Activated CD8-positive, alpha-beta memory T cell treated with anti-CD3 and anti-CD28 coated beads for 48 hours (primary cell): ENCODE results near the gene KLC4.
"Not testable (repeated sequence)": the region's sequence is repeated elsewhere in the genome, so short reads cannot be mapped to it uniquely, and the experiment has no call there.

ENCODE experiments used
- DNase-seq, 3 experiments: peaks; one replicate each; pipeline ENCODE4 v3.0.0-alpha.2; 2020; ENCODE audit warnings: low read depth in 2 of 3, low spot score in 2 of 3

Gene KLC4

DNA sequence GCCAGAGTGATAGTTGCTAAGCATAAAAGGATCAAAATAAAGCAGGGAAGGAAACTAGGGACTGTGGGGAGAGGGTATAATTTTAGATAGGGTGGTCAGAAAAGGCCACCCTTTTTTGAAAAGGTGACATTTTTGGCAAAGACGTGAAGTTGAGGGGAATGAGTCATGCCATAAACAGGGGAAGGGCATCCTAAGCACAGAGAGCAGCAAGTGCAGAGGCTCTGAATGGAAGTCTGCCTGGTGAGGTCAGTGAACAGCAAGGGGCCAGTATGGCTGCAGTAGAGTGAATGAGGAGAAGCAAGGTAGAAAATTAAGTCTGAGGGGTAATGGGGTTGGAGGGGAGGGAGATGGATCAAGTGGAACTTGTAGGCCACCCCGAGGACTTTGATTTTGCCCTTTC is 2.4 kb downstream of the KLC4 start:
- no peak for DNase-seq

GRCh38 chr6:43062818-43063217 is 3.4 kb downstream of the KLC4 start:
- no peak for DNase-seq

DNA sequence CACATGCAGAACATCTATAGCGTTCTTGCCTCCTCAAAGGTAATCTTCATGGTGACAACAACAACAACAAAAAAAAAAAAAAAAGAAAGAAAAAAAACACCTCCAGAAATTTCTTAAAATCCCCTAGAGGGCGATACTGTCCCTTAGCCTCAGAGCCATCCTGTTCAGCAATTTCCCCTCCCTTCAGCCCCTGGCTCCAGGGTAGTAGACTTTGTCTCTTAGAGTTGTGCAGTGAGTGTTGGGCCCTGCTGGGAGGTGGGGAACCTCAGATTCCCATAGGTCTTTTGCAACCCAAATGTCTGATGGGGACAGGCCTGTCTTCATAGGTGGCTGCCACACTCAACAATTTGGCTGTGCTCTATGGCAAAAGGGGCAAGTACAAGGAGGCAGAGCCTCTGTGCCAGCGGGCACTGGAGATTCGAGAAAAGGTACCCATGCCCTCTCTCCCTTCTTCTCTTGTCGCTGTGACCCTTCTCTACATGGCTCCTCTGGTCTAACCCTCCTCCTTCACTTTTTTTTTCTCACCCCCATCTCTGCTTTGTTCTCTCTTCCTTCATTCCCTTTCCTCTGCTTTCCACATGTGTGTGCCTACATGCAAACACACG is 10.7 kb downstream of the KLC4 start:
- no peak for DNase-seq

GRCh38 chr6:43074847-43075669 is 15.6 kb downstream of the KLC4 start:
- DNase-seq: no peak

GRCh38 chr6:43075670-43076463 is 16.4 kb downstream of the KLC4 start, which contains the start of gene PTK7:
TSS of gene PTK7 (plus strand) at chr6:43076314. CDS start at chr6:43076489, 175 bp downstream.
- no peak for DNase-seq

DNA sequence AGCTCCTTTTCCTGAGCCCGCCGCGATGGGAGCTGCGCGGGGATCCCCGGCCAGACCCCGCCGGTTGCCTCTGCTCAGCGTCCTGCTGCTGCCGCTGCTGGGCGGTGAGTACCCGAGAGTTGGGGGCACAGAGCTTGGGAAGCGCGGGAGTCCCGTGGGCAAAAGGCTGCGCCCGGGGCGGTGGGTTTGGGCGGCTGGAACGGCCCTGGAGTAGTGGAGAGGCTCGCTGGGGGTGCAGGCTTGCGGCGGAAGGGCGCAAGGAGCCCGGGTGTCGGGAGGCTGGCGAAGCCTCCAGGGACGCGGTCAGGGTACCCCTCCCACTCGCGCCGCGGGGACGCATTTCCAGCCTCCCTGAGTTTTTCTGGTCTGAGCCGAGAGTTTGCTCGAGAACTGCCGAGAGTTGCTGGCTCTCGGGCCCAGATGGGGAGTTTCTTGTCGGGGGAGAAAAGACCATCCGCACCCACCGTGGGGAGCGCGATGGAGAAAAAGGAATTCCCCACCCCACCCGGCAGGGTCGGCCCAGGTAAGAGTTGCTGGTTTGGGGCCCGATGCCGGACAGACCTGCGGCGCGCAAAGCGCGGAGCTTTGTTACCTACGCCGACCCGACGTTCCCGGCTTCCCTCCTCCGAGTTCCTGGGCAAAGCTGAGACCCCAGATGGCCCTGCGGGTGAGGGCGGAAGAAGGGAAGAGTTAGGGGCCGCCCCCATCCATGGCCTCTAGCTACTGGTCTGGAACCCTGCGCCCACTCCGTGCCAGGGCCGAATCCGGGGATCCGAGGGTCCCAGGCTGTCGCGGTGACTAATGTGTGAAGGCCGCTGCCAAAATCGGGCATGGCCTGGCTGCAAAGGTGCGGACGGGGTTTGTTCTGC is 17.3 kb downstream of the KLC4 start:
- no peak for DNase-seq

GRCh38 chr6:43077333-43077809 is 17.9 kb downstream of the KLC4 start:
- DNase-seq: no peak

DNA sequence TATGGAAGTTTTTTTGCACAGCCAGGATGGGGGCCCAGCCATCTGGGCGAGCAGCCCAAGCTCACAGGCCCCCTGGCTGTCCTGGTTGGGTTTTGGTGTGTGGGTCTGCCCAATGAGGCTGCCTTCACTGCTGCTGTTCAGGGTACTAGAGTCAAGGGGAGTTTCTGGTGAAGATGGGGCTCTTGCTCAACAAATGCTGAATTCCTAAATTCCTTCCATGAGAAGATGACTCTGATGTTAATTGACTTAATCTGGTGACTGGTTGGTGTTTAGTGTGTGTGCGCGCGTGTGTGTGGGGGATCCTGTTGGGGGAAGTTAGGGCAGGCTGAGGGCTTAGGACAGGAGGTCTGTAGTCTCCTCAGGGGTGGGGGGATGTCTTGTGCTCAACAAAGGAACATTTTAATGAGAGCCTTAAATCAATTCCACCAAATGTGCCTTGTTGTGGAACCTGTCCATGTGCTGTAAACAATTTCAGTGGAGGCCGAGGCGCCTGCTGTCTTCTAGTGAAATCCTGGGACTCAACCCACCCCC is 18.6 kb downstream of the KLC4 start:
- no peak for DNase-seq

GRCh38 chr6:43078691-43079090 is 19.3 kb downstream of the KLC4 start:
- no peak for DNase-seq

DNA sequence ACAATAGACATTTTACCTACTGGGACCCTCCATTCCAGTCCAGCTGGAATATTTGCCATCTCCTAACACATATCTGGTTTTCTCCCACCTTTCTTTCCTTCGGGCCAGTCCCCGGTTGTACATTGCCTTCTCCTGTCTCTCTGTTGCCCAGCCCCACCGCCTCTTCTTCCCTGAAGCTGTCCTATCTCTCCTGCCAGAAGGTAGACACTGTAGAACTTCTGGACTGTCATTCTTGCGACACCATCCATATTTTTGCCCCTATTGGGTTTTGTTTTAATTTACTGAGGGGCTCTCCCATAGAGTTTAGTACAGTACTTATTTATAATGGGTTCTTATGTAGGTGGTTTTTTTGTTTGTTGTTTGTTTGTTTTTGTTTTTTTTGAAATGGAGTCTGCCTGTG is 21.6 kb downstream of the KLC4 start:
- no peak for DNase-seq

- DNase-seq: not testable (repeated sequence)
Measured at GRCh38 chr6:43081922-43082321, 22.5 kb downstream of the KLC4 start.

DNA sequence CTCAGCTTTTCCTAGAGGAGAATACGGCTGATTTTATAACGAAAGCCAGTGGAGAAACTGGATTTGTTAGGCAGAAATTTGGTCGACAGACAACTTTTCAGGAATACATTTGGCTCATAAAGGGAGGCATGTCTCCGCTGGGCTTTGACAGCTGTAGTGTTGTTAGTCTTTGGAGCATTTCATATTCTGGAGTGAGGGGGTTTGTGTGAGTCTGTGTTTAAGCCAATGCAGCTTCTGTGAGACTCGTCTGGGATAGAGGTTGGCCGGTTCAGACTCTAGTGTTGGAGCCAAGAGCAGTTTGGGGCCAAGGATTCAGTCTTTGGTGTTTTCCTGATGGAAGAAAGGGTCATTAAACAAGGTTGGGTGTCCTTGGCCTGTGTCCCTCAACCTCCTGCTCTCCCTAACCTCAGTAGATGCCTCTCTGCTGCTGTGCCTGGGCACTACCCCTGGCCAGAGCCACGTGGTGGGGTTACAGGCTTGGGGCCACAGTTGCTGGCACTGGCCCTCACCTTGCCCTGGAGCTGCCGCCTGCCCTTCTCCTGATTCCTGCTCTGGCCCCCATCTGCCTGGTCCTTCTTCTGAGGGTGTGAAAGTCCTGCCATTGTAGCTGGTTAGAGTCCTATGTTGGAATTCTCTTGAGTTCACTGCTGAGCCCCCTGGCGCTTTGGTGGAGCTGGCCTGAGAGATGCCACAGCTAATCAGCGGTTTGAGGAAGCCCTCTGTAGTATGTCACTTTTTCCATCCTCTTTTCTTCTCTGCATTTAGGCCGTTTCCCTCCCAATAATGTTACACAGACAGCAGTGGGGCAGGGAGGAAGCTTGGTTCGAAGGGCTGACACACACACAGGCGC is 23.6 kb downstream of the KLC4 start:
- DNase-seq: no peak

- DNase-seq: no peak
Measured at GRCh38 chr6:43086022-43086658, 26.7 kb downstream of the KLC4 start.

DNA sequence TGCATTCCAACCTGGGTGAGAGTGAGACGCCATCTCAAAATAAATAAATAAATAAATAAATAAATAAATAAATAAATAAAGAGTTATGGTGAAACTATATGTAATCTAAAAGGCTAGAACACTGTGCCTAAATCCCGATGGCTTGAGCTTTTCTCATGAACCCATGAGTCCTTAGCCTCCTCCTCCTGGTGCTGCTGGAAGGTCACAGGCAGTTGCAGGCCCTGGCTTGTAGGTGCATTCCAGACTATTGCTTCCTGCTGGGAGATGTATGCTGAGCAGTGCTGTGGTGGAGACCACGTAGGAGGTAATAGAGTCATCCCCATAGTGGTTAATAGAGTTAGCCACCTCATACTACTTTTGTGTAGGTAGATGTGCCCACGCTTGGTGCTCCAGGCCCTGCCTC is 29.2 kb downstream of the KLC4 start:
- DNase-seq: no peak

DNA sequence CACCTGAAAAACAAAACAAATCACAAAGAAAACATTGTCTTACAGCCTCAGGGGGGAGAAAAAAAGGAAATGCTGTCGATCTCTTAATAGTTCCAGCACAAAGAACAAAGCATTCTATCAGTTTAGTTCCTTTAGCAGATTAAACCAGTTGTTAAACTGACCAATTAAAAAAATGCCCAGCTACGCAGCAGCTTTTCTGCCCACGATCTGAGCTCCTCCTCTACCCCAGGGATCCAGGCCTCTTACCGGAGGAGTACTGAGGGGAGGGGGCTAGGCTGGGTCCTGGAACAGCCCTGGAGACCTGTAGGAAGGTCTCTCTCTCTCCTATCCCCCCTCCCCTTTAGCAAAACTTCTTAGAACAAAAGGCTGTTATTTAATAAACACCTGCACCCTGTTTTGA is 30.0 kb downstream of the KLC4 start:
- DNase-seq: no peak

DNA sequence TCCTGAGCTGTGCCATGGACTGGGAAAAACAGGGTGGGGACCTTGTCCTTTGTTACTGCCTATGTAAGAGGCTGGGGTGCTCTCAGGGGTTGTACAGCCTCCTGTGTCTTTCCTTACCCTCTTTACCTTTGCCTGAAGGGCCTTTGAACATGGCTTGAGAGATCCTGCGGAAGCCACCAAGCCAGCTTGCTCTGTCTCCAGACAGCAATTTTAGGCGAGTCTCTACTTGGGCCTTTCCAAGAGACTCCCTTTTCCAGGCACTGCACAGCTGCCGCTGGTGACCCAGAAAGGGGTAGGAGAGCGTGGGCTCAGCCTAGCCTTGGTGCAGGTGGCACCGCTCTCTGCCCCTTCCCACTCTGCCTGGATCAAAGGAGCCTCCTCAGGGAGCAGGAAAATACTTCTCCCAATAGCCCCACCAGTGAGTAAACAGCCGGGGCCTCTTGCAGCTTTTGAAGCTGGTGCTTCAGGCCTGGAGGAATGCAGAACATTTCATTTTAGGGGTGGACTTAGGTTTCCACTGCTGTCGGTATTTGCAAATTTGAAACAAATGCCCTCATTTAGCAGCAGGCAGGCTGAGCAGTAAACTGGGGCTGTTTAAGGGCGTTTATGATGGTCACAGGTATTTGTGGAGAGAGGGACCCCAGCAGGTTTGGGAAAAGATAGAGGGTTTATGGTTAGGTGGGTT is 30.6 kb downstream of the KLC4 start:
- DNase-seq: no peak

DNA sequence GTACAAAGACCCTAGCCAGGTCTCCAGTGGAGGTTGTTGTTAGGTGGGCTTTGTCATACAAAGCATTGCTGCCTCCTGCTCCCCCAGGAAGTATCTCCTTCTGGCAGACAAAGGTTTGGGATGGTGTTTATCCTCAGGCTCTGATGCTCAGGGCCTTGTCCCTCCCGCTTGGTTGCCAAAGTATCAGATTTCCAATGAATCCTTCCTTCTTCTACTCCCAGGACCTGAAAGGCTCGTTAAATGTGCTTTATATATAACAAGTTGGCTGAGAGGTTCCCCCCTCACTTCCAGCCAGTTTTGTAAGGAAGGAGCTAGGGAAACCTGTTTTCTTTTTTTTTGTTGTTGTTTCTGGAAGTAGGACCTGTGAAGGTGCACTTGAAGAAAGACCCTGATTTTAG is 31.1 kb downstream of the KLC4 start:
- DNase-seq: no peak

DNA sequence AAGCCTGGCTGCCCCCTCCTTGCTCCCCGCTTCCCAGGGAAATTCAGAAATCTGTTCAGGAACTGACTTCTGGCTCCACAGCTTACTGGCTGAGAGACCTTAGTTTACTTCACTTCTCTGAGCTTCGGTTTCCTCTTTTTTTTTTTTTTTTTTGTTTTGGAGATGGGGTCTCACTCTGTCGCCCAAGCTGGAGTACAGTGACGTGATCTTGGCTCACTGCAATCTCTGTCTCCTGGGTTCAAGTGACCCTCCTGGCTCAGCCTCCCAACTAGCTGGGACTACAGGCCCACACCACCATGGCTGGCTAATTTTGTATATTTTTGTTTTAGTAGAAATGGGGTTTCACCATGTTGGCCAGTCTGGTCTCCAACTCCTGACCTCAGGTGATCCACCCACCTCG is 31.6 kb downstream of the KLC4 start:
- no peak for DNase-seq
